ENCODE data around the gene PAX5.

- TF ChIP-seq POLR2AphosphoS5 (IDR thresholded peaks at IDR 0.05; ENCODE audit: low read depth, low read length) (no peak), TAF1 (IDR thresholded peaks at IDR 0.05; ENCODE audit: borderline replicate concordance, insufficient read depth, low read length) (no peak), REST (IDR thresholded peaks at IDR 0.05; ENCODE audit: insufficient read depth in 1 of 2, low read depth in 2 of 2, low read length in 2 of 2) (no peak), SIN3A (IDR thresholded peaks at IDR 0.05; ENCODE audit: borderline replicate concordance, insufficient read depth, low read length) (no peak), FOXP2 (optimal IDR thresholded peaks at IDR 0.05; ENCODE audit: borderline replicate concordance, extremely low read depth, extremely low read length, insufficient read depth) (no peak)
Measured at GRCh38 chr9:37034938-37035647, 1.0 kb upstream of the PAX5 start.

Measured in PFSK-1 (cell line).